ENCODE measurements around the gene IFT22. TPM values are rescaled to one million over a fixed set of nuclear protein-coding genes. Genes with fewer than 3 reads are reported as not detected.

Gene IFT22
- total RNA-seq, 1 experiment from 2014 or later, result 15.5 TPM

DNA sequence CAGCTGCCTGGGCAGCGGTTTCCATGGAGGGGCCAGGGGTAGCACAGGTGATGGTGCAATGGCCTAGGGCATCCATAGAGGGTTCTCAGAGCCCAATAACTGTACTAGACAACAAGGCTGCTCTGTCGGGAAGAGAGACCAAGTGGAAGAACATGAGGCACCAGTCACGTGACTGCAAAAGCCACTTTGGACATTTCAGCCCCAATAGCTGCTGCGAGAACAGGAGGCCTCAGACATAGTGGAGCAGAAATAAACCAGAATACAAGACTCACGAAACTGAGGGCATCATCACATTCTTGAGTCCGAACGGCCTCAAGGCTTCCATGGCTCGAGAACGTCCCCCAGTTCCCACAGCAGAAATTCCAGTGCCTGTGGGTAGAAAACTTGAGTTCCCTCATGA, 44.5 kb downstream of the IFT22 start (continued):
- TF ChIP-seq, protein P1, sequence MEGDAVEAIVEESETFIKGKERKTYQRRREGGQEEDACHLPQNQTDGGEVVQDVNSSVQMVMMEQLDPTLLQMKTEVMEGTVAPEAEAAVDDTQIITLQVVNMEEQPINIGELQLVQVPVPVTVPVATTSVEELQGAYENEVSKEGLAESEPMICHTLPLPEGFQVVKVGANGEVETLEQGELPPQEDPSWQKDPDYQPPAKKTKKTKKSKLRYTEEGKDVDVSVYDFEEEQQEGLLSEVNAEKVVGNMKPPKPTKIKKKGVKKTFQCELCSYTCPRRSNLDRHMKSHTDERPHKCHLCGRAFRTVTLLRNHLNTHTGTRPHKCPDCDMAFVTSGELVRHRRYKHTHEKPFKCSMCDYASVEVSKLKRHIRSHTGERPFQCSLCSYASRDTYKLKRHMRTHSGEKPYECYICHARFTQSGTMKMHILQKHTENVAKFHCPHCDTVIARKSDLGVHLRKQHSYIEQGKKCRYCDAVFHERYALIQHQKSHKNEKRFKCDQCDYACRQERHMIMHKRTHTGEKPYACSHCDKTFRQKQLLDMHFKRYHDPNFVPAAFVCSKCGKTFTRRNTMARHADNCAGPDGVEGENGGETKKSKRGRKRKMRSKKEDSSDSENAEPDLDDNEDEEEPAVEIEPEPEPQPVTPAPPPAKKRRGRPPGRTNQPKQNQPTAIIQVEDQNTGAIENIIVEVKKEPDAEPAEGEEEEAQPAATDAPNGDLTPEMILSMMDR (IDR thresholded peaks at IDR 0.05), result no peak
- no peak for TF ChIP-seq NR2C2 (CRISPR knock-in tag; IDR thresholded peaks at IDR 0.05)
- TF ChIP-seq, protein P2, sequence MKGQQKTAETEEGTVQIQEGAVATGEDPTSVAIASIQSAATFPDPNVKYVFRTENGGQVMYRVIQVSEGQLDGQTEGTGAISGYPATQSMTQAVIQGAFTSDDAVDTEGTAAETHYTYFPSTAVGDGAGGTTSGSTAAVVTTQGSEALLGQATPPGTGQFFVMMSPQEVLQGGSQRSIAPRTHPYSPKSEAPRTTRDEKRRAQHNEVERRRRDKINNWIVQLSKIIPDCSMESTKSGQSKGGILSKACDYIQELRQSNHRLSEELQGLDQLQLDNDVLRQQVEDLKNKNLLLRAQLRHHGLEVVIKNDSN (CRISPR knock-in tag; IDR thresholded peaks at IDR 0.05), result no peak
- TF ChIP-seq, protein P3, sequence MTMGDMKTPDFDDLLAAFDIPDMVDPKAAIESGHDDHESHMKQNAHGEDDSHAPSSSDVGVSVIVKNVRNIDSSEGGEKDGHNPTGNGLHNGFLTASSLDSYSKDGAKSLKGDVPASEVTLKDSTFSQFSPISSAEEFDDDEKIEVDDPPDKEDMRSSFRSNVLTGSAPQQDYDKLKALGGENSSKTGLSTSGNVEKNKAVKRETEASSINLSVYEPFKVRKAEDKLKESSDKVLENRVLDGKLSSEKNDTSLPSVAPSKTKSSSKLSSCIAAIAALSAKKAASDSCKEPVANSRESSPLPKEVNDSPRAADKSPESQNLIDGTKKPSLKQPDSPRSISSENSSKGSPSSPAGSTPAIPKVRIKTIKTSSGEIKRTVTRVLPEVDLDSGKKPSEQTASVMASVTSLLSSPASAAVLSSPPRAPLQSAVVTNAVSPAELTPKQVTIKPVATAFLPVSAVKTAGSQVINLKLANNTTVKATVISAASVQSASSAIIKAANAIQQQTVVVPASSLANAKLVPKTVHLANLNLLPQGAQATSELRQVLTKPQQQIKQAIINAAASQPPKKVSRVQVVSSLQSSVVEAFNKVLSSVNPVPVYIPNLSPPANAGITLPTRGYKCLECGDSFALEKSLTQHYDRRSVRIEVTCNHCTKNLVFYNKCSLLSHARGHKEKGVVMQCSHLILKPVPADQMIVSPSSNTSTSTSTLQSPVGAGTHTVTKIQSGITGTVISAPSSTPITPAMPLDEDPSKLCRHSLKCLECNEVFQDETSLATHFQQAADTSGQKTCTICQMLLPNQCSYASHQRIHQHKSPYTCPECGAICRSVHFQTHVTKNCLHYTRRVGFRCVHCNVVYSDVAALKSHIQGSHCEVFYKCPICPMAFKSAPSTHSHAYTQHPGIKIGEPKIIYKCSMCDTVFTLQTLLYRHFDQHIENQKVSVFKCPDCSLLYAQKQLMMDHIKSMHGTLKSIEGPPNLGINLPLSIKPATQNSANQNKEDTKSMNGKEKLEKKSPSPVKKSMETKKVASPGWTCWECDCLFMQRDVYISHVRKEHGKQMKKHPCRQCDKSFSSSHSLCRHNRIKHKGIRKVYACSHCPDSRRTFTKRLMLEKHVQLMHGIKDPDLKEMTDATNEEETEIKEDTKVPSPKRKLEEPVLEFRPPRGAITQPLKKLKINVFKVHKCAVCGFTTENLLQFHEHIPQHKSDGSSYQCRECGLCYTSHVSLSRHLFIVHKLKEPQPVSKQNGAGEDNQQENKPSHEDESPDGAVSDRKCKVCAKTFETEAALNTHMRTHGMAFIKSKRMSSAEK (CRISPR knock-in tag; IDR thresholded peaks at IDR 0.05; ENCODE audit: borderline replicate concordance), result no peak
- TF ChIP-seq, protein P4, sequence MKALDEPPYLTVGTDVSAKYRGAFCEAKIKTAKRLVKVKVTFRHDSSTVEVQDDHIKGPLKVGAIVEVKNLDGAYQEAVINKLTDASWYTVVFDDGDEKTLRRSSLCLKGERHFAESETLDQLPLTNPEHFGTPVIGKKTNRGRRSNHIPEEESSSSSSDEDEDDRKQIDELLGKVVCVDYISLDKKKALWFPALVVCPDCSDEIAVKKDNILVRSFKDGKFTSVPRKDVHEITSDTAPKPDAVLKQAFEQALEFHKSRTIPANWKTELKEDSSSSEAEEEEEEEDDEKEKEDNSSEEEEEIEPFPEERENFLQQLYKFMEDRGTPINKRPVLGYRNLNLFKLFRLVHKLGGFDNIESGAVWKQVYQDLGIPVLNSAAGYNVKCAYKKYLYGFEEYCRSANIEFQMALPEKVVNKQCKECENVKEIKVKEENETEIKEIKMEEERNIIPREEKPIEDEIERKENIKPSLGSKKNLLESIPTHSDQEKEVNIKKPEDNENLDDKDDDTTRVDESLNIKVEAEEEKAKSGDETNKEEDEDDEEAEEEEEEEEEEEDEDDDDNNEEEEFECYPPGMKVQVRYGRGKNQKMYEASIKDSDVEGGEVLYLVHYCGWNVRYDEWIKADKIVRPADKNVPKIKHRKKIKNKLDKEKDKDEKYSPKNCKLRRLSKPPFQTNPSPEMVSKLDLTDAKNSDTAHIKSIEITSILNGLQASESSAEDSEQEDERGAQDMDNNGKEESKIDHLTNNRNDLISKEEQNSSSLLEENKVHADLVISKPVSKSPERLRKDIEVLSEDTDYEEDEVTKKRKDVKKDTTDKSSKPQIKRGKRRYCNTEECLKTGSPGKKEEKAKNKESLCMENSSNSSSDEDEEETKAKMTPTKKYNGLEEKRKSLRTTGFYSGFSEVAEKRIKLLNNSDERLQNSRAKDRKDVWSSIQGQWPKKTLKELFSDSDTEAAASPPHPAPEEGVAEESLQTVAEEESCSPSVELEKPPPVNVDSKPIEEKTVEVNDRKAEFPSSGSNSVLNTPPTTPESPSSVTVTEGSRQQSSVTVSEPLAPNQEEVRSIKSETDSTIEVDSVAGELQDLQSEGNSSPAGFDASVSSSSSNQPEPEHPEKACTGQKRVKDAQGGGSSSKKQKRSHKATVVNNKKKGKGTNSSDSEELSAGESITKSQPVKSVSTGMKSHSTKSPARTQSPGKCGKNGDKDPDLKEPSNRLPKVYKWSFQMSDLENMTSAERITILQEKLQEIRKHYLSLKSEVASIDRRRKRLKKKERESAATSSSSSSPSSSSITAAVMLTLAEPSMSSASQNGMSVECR (CRISPR knock-in tag; IDR thresholded peaks at IDR 0.05; ENCODE audit: borderline replicate concordance), result no peak
- TF ChIP-seq ZBTB21 (CRISPR knock-in tag; IDR thresholded peaks at IDR 0.05; ENCODE audit: borderline replicate concordance), result no peak
- TF ChIP-seq ZNF219 (CRISPR knock-in tag; IDR thresholded peaks at IDR 0.05; ENCODE audit: borderline replicate concordance), result no peak
- no peak for TF ChIP-seq KAT7 (CRISPR knock-in tag; IDR thresholded peaks at IDR 0.05; ENCODE audit: borderline replicate concordance)
- TF ChIP-seq, protein P5, sequence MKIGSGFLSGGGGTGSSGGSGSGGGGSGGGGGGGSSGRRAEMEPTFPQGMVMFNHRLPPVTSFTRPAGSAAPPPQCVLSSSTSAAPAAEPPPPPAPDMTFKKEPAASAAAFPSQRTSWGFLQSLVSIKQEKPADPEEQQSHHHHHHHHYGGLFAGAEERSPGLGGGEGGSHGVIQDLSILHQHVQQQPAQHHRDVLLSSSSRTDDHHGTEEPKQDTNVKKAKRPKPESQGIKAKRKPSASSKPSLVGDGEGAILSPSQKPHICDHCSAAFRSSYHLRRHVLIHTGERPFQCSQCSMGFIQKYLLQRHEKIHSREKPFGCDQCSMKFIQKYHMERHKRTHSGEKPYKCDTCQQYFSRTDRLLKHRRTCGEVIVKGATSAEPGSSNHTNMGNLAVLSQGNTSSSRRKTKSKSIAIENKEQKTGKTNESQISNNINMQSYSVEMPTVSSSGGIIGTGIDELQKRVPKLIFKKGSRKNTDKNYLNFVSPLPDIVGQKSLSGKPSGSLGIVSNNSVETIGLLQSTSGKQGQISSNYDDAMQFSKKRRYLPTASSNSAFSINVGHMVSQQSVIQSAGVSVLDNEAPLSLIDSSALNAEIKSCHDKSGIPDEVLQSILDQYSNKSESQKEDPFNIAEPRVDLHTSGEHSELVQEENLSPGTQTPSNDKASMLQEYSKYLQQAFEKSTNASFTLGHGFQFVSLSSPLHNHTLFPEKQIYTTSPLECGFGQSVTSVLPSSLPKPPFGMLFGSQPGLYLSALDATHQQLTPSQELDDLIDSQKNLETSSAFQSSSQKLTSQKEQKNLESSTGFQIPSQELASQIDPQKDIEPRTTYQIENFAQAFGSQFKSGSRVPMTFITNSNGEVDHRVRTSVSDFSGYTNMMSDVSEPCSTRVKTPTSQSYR (CRISPR knock-in tag; IDR thresholded peaks at IDR 0.05), result no peak

DNA sequence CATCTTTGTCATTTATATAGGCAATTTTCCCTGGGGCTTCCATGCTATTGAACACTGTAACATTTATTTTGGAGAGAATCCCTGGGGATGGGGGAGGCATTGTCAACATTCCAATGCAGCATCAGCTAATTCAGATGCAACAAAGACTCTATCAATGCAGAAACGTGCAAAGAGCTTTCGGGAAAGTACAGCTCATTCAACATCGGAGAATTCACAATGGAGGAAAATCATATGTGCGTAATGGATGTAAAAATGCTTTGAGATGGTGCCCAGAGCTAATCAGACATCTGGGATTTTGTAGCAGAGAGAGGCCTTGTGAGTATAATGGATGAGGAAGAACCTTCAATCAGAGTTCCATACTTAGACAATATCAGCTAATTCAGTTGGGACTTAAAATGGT, 48.4 kb downstream of the IFT22 start:
- no peaks in the 10 kb centered on the region for H3K9me3 Mint-ChIP-seq
- ChIA-PET POLR2A (no interaction called here), CTCF (interaction anchor here (0.6 to 2.4 kb wide), 9 partner anchors 9 to 322 kb away, joined by 3 to 21 read pairs (median 5); partner anchors contain the start of gene FIS1)
- DNase-seq (ENCODE audit: low spot score), result no peak
- no peak; the same call in 1 of the 2 replicates for ATAC-seq
- peaks cover 13% of the 10 kb centered on the region for H3K4me1 Mint-ChIP-seq
- peak overlapping the region; percentile 58 for H3K27ac Mint-ChIP-seq
- H3K4me3 Mint-ChIP-seq, result no peak overlapping the region; the same call in 1 of the 2 replicates
- H3K36me3 Mint-ChIP-seq, result no peaks in the 10 kb centered on the region
- no peaks in the 10 kb centered on the region for H3K27me3 Mint-ChIP-seq (ENCODE audit: low read depth)
- TF ChIP-seq OVOL2 (CRISPR knock-in tag; IDR thresholded peaks at IDR 0.05; ENCODE audit: borderline replicate concordance) (no peak), ZNF317 (CRISPR knock-in tag; IDR thresholded peaks at IDR 0.05; ENCODE audit: borderline replicate concordance, low read depth) (no peak), NFATC4 (CRISPR knock-in tag; IDR thresholded peaks at IDR 0.05) (no peak), FOXJ3 (CRISPR knock-in tag; IDR thresholded peaks at IDR 0.05; ENCODE audit: borderline replicate concordance) (no peak), SMAD3 (CRISPR knock-in tag; IDR thresholded peaks at IDR 0.05; ENCODE audit: borderline replicate concordance) (no peak)
- TF ChIP-seq, protein P6, sequence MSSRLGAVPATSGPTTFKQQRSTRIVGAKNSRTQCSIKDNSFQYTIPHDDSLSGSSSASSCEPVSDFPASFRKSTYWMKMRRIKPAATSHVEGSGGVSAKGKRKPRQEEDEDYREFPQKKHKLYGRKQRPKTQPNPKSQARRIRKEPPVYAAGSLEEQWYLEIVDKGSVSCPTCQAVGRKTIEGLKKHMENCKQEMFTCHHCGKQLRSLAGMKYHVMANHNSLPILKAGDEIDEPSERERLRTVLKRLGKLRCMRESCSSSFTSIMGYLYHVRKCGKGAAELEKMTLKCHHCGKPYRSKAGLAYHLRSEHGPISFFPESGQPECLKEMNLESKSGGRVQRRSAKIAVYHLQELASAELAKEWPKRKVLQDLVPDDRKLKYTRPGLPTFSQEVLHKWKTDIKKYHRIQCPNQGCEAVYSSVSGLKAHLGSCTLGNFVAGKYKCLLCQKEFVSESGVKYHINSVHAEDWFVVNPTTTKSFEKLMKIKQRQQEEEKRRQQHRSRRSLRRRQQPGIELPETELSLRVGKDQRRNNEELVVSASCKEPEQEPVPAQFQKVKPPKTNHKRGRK (CRISPR knock-in tag; IDR thresholded peaks at IDR 0.05; ENCODE audit: borderline replicate concordance), result no peak
- TF ChIP-seq, protein P7, sequence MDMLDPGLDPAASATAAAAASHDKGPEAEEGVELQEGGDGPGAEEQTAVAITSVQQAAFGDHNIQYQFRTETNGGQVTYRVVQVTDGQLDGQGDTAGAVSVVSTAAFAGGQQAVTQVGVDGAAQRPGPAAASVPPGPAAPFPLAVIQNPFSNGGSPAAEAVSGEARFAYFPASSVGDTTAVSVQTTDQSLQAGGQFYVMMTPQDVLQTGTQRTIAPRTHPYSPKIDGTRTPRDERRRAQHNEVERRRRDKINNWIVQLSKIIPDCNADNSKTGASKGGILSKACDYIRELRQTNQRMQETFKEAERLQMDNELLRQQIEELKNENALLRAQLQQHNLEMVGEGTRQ (CRISPR knock-in tag; IDR thresholded peaks at IDR 0.05), result no peak
- TF ChIP-seq, protein P8, sequence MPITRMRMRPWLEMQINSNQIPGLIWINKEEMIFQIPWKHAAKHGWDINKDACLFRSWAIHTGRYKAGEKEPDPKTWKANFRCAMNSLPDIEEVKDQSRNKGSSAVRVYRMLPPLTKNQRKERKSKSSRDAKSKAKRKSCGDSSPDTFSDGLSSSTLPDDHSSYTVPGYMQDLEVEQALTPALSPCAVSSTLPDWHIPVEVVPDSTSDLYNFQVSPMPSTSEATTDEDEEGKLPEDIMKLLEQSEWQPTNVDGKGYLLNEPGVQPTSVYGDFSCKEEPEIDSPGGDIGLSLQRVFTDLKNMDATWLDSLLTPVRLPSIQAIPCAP (CRISPR knock-in tag; IDR thresholded peaks at IDR 0.05), result no peak
